ENCODE results near the gene NPM1.

DNA sequence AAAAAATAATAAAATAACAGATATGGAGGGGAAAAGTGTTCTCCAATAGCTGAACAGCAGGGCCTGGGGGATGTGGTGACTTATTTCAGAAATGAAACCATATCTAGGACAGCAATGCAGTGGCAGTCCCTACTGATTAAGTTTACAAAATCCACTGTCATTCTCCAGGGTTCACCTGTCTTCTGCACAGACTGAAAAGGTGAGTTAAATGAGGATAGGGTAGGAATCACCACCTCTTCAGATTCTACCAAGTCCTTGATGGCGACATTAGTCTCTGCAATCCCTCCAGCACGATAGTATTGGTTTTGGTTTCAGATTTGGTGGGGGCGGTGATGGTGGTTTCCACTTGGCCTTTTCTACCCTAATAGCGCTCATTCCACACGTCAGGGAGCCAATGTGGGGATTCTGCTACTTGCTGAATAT lies 32.3 kb upstream of the NPM1 start:
- TF ChIP-seq CTCF (IDR thresholded peaks at IDR 0.05) (no peak), POLR2A (IDR thresholded peaks at IDR 0.05) (no peak), POLR2AphosphoS5 (IDR thresholded peaks at IDR 0.05) (no peak), EP300 (IDR thresholded peaks at IDR 0.05) (no peak)
